ENCODE results near the gene GSG1.

The GSG1 gene

DNA sequence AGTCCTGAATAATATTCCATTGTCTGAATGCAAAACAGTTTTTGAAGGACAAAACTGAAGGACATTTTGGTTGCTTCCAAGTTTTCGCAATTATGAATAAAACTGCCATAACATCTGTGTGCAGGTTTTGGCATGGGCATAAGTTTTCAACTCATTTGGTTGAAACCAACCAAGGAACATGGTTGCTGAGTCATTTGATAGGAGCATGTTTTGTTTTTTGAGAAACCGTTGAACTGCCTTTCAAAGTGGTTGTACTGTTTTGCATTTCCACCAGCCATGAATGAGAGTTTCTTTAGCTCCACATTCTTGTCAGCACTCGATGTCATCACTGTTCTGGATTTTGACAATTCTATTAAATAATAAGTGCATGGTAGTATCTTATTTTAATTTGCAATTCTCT is 23.0 kb upstream of the GSG1 start:
- no peak for DNase-seq (ENCODE audit: low read depth)
- TF ChIP-seq POLR2A (IDR thresholded peaks at IDR 0.05; ENCODE audit: extremely low read depth, insufficient read length) (no peak), MYC (IDR thresholded peaks at IDR 0.05; ENCODE audit: low read depth, low read length) (no peak)
- TF ChIP-seq, protein P1, sequence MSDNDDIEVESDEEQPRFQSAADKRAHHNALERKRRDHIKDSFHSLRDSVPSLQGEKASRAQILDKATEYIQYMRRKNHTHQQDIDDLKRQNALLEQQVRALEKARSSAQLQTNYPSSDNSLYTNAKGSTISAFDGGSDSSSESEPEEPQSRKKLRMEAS (IDR thresholded peaks at IDR 0.05; ENCODE audit: low read depth, low read length): no peak
- TF ChIP-seq, protein P2, sequence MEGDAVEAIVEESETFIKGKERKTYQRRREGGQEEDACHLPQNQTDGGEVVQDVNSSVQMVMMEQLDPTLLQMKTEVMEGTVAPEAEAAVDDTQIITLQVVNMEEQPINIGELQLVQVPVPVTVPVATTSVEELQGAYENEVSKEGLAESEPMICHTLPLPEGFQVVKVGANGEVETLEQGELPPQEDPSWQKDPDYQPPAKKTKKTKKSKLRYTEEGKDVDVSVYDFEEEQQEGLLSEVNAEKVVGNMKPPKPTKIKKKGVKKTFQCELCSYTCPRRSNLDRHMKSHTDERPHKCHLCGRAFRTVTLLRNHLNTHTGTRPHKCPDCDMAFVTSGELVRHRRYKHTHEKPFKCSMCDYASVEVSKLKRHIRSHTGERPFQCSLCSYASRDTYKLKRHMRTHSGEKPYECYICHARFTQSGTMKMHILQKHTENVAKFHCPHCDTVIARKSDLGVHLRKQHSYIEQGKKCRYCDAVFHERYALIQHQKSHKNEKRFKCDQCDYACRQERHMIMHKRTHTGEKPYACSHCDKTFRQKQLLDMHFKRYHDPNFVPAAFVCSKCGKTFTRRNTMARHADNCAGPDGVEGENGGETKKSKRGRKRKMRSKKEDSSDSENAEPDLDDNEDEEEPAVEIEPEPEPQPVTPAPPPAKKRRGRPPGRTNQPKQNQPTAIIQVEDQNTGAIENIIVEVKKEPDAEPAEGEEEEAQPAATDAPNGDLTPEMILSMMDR (IDR thresholded peaks at IDR 0.05; ENCODE audit: low read depth, low read length): no peak
- H3K4me3 ChIP-seq (ENCODE audit: low read depth, low read length): no peak overlapping the region

DNA sequence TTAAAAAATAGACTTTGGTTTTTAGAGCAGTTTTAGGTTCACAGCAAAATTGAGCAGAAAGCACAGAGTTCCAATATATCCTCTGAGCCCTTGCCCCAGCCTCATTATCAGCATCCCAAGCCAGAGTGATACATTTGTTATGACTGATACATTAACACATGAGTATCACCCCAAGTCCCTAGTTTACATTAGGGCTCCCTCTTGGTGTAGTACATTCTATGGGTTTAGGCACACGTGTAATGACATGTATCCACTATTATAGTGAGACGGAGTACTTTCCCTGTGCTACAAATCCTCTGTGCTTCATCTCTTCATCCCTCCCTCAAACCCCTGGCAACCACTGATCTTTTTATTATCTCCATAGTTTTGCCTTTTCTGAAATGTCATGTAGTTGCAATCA is 22.5 kb upstream of the GSG1 start:
- TF ChIP-seq MYC (IDR thresholded peaks at IDR 0.05; ENCODE audit: low read depth, low read length) (no peak), POLR2A (IDR thresholded peaks at IDR 0.05; ENCODE audit: extremely low read depth, insufficient read length) (no peak)
- TF ChIP-seq, protein P1 (IDR thresholded peaks at IDR 0.05; ENCODE audit: low read depth, low read length): no peak
- TF ChIP-seq, protein P2 (IDR thresholded peaks at IDR 0.05; ENCODE audit: low read depth, low read length): no peak
- DNase-seq (ENCODE audit: low read depth): no peak
- no peak overlapping the region for H3K4me3 ChIP-seq (ENCODE audit: low read depth, low read length)

DNA sequence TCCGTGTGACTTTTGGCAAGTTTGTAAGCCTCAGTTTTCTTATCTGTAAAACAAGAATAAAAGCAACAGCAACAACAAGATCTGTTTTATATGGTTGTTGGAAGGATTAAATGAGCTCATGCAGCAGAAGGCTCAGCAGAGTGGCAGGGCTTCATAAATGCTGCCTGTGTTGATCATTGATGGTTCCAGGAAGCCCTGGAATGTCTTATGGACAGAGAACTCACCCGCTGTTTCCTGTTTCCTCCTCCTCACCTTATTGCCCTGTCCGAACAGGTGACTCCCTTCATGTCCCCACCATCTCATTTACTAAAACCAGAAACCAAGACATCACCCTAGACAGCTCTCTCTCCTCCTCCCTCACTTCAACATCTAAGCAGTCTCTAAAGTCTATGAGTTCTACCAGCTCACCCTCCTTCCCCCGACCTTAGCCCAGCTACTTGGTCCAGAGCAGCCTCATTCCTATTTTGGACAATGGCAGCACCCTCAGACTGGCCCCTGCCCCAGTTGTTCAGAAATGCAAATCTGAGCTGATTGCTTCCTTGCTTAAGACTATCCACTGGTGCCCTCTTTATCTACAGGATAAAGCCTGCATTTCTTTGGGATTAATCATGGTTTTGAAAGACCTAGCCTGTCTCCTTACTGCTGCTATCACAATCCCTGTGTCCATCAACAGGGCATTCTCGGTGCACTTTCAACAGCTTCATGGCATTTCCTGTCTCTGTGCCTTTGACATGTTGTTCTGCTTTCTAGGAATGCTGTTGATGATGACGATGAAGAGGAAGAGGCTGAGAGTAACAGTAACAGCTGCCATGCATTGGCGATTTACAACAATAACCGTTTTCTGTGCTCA is 21.4 kb upstream of the GSG1 start:
- TF ChIP-seq, protein P2 (IDR thresholded peaks at IDR 0.05; ENCODE audit: low read depth, low read length): no peak
- no peak for TF ChIP-seq POLR2A (IDR thresholded peaks at IDR 0.05; ENCODE audit: extremely low read depth, insufficient read length)
- TF ChIP-seq, protein P1 (IDR thresholded peaks at IDR 0.05; ENCODE audit: low read depth, low read length): no peak
- TF ChIP-seq MYC (IDR thresholded peaks at IDR 0.05; ENCODE audit: low read depth, low read length): no peak
- DNase-seq (ENCODE audit: low read depth): no peak

DNA sequence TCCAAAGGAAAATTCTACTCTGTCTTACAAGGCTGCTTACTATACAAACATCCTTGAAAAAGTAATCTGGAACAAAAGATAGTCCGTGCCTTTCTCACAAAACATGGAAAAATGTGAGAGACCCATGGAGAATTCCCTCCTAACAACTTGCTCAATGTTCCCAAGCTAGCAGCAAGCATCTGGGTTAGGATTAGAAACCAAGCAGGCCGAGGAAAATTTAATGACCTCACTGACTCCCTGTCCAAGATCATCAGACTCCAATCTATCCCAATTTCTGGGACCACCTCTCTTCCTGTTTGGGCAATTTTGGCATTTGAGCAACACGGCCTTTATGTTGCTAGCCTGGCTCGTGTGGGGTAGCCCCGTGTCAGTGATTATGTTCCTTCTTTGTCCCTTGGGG is 18.1 kb upstream of the GSG1 start:
- no peak overlapping the region for H3K4me3 ChIP-seq (ENCODE audit: low read depth, low read length)
- no peak for DNase-seq (ENCODE audit: low read depth)
- TF ChIP-seq, protein P2 (IDR thresholded peaks at IDR 0.05; ENCODE audit: low read depth, low read length): no peak
- TF ChIP-seq MYC (IDR thresholded peaks at IDR 0.05; ENCODE audit: low read depth, low read length): no peak
- TF ChIP-seq, protein P1 (IDR thresholded peaks at IDR 0.05; ENCODE audit: low read depth, low read length): no peak
- no peak for TF ChIP-seq POLR2A (IDR thresholded peaks at IDR 0.05; ENCODE audit: extremely low read depth, insufficient read length)

More for the DNA sequence above, 21.4 kb upstream of the GSG1 start:
- no peak overlapping the region for H3K4me3 ChIP-seq (ENCODE audit: low read depth, low read length)

DNA sequence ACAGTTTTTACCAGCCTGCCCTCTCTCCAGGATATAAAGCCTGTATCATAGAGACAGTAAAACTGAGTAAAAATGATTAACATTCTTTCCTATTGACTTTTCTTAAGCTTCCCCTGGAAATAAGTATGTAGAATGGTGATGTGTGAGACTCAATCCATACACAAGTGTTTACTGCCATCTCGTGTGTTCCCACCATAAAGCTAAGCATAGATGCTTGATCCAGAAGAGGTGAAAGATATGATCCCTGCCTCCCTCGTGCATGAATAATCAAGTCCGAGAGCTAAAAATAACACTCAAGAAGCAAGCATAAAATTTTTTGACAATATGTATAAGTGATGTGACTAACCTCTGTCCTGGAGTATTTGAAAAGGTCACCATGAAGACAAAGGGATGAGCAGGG is 16.9 kb upstream of the GSG1 start:
- no peak overlapping the region for H3K4me3 ChIP-seq (ENCODE audit: low read depth, low read length)
- DNase-seq (ENCODE audit: low read depth): no peak
- TF ChIP-seq, protein P2 (IDR thresholded peaks at IDR 0.05; ENCODE audit: low read depth, low read length): no peak
